Globus pallidus (tissue), 1 donor: ENCODE data around the gene UBA1.

Experiments
- DNase-seq: peaks from one replicate; pipeline ENCODE4 v3.0.0-alpha.2; 2015; ENCODE audit warnings: low spot score

The UBA1 gene

DNA sequence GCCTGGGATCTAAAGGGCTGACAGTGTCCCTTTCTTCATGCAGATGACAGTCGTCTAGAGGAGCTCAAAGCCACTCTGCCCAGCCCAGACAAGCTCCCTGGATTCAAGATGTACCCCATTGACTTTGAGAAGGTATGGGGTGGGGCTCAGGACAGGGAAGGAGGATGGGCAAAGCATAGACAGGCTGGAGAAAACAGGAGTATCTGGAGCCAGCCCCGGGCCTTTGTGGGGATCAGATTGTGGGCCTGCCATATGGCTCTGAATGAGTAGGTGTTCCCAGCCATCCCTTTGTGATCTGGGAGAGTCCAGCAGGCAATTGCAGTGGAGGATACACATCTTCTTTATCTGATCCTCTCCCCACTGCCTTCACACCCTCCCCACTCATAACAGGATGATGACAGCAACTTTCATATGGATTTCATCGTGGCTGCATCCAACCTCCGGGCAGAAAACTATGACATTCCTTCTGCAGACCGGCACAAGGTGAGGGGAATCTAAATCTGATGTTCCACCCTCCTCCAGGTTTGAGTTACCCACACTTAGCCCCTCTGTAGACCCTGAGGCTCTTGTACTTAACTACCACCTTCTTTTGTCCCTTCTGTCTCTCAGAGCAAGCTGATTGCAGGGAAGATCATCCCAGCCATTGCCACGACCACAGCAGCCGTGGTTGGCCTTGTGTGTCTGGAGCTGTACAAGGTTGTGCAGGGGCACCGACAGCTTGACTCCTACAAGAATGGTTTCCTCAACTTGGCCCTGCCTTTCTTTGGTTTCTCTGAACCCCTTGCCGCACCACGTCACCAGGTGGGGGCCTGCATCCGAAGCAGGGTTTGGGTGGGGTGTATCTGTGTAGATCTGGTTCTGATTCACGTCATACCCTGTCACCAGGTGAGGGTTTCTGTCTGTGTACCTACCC, 19.0 kb downstream of the UBA1 start:
- no peak for DNase-seq

DNA sequence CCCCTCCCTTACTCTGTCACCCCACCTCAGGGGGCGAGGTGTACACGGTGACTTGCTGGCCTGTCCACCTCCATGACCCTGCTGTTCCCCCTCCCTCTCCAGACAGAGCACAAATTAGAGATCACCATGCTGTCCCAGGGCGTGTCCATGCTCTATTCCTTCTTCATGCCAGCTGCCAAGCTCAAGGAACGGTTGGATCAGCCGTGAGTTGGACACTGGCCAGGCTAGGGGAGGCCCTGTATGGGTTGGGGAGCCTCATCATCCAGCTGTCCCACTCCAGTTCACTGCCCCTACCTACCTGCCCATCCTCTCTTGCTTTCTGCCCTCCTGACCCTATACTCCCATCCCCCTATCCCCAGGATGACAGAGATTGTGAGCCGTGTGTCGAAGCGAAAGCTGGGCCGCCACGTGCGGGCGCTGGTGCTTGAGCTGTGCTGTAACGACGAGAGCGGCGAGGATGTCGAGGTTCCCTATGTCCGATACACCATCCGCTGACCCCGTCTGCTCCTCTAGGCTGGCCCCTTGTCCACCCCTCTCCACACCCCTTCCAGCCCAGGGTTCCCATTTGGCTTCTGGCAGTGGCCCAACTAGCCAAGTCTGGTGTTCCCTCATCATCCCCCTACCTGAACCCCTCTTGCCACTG, 20.9 kb downstream of the UBA1 start:
- no peak for DNase-seq

DNA sequence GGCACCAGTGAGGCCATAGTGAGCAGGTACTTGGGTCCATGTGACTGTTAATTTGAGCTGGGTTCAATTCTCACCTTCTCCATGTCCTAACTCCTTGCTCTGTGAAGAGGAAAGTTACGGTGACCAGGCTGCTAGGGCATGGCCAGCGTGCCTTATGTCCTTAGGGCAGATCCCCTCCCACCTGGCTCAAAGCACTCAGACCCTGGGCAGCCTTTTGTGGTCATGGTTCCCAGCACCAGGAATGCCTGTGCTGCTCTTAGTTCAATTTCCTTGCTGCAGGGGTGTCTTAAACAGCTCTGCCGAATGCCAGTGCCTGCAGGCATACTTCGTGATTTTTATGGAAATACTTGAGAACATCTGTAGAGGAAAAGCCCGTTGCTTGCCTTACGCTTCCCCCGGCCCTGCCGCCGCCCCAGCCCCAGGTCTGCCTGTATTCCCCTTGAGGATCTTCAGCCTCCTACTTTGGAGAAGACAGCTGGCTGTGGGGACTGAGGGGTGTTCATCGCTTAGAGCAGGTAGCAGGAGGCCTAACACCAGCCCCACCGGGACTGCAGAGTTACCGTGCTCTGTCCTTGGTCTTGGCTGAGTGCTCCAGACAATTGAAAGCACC, 21.8 kb downstream of the UBA1 start:
- no peak for DNase-seq

DNA sequence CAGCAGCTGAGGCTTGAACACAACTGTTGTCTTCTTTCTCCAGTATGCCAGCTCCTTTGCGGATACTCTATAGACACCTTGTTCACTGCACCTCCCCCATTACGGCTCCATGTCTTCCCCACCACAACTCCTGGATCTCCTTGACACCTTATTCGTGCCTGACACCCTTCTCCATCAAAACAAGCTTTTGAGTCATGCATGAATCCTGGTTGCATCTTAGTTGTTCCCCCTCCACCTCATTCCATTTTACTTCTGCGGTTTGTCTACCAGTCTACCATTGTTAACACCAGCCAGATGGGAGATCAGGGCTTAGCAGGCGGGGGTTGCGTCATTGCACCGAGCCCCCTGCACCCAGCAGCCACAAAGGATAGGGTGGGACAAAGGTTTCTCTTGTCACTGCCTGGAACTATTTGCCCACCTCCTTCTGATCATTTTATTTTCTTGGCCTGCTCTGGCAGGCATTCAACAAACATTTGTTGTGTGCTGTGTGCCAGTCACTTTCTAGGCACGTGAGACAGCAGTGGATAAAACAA, 22.8 kb downstream of the UBA1 start:
- no peak for DNase-seq

DNA sequence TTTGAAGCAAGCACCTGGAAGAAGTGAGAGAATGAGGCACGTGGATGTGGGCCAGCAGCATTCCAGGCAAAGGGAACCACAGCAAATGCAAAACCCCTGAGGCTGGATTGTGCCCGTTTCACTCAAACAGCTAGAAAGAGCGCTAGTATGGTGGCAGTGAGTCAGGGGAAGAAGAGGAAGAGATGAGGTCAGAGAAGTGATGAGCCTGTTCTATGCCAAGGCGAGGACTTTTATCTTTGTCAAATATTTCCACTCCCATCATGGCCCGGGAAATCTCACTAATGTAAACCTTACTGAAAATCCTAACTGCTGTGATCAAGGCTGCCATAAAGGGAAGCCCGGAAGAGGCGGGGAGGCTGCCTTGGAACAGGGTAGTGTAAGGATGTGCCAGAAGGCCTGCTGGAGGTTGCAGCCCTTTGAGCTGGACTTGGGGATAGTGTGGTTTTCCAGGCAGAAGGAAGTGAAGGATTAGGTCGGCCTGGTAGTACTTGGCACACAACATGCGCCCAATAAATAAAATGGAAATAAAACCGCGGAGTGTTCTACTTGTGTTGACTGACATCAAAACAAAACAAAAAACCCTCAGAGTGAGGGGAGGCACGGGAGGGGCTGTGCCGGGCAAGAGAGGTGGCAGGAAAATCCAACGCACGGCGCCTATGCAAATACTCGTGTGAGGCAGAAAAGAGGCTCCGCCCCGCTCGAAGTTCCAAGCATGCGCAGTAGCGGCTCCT, 23.7 kb downstream of the UBA1 start:
- no peak for DNase-seq

DNA sequence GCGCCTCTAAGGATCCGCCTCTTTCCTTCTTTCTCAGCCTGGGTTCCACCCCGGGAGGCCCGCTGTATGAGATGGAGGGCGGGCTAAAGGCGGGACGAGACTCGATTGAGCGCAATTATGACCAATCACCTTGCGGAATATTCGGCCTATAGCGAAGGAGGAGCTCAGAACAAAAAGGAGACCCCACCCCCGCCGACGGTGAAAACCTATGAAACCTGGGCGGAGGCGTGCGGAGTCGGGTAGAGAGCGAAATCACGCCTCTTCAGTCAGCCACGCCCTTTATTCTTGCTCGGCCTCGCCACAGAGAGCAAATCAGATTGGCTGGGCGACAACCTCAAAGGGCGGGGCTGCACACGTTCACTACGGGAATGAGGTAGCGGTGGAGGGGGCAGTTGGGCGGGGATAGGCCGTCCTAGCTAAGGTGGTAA, 24.2 kb downstream of the UBA1 start:
- peak; percentile 97 for DNase-seq

DNA sequence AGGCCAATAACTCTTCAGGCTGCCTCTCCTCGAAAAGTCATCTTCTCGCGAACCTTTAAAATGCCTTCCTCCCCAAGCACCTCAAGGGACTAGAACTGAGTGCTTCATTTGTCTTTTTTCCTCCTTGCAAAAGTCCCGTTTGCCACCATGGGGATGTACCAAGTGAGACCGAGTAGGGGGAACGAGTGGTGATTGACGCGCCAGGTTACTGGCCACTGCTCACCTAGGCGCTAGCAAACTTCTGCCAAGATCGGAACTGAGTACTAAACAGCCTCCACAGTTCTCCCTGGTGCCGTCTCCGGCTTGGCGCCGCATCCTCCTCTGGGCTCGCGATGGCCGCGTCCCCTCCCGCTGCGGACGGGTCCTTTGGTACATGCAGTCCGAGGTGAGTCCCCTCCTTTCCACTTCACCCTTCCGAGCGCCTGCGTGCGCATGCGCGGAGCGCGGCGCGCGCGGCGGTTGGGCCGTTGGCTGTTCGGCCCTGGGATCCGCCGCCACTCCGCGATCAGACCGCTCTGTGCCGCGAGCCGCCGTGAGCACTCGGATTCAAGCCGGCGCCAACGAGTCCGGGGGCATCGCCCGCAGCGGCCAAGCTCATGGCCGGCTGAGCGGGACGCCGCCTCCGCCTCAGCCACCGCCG, 24.8 kb downstream of the UBA1 start, which contains the start of gene CDK16:
Gene CDK16 (plus strand): TSS at position 402 of the 640 bp plus-strand sequence. CDS start 4,877 bp downstream, outside the sequence.
- DNase-seq = peak; percentile 74

DNA sequence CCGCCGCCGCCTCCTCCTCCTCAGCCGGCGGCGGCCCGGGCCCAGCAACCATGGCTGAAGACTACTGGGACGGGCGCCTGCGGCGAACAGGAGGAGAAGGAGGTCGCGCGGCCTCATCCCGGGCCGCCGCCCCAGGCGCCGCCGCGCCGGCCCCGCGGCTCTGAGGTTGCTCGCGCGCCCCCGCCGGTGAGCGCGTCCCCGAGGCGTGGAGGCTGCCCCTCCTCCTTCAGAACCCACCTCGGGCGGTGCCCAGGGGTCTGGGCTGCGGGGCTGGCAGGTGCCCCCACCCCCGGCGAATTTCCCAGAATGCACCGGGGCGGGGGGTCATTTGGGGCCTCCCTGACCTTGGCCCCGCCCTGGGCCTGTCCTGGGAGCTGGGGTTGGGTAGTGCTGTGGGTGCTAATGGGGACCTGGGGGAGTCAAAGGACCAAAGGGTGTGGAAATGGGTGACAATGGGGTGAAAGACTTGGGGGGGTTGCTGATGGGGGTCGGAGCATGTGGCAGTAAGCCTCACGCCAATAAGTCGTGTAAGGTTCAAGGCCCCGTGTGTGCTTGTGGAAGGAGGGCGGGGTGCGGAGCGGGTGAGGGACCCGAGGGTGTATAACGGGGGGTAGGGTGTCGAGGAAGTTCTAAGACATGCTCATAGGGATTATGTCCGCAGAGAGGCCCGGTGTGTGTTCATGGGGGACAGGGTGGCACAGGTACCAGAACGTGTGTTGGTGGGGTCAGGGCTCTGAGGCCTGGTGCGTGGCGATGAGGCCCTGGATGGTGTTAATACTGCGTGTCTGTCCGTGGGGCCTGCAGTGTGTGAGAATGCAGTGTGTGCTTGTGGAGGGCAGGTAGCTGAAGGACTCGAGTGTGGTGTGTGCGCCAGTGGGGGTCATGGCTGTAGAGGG, 25.5 kb downstream of the UBA1 start:
- DNase-seq = no peak

DNA sequence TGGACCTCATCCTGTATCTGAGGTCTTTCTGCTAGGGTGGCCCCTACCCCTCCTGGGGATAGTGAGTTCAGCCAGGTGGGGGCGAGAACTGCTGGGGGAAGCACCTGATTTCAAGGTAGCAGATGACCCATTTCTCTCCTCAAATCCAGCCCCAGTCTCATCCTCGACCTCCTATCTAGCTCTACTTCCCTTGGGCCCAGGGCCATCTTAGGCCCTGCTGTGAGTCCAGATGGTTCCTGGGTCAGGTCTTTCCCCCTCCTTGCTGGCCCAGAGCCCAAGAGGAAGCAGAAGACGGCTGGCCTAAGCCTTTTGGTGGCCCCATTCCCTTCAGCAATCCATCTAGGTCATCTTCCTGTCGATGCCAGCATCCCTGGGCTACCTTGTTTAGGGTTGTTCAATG, 28.1 kb downstream of the UBA1 start:
- no peak for DNase-seq

DNA sequence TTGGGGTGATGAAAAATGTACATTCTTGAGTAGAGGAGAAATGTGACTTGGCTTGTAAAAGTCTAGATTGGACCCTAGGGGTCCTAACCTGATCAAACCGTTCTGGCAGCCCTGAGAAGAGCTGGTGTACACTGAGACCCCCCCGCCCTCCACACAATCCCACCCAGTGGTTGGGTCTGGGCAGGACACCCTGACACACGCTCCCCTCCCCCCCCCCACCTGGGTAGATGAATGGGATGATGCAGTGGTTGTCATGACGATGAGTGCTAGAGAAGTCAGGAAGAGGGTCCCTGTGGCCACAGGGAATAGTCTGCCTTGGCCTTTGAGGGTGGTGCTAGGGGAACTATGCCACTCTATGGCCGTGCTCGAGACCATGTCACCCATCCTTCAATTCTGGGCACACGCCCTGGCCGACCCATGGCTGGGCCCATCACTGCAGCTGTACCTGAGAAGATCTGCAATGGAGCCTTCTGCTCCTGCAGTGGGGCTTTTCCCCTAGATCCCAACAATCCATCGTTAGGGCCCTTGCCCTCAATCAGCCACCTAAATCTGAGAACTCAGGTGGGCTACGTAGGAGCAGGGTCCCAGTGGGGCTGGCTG, 29.2 kb downstream of the UBA1 start:
- no peak for DNase-seq

DNA sequence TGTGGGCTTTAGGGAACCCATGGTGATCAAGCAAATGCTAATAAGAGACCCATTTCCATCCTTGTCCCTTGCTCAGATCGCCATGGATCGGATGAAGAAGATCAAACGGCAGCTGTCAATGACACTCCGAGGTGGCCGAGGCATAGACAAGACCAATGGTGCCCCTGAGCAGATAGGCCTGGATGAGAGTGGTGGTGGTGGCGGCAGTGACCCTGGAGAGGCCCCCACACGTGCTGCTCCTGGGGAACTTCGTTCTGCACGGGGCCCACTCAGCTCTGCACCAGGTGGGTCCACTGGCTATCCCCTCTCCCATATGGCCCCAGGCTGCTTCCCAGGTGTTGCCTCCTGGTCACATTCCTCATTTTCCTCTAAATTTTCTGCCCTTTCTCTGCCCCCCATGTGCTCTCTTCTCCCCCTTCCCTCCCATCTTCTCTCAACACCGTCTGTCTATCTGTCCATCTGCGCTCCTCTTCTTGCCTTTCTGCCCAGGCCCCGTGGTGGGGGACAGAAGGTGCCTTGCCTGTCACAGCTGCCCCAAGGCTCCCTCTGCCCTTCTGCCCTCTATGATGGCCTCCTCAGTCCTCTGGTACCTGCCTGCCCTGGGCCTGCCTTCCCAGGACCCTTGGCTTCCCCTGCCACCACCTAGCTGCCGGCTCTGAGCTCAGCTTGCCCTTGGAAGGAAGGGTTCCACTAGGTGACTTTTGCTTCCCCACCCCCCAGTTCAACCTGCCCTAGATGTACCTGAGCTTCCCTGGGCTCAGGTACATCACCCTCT, 30.0 kb downstream of the UBA1 start:
- DNase-seq = no peak

DNA sequence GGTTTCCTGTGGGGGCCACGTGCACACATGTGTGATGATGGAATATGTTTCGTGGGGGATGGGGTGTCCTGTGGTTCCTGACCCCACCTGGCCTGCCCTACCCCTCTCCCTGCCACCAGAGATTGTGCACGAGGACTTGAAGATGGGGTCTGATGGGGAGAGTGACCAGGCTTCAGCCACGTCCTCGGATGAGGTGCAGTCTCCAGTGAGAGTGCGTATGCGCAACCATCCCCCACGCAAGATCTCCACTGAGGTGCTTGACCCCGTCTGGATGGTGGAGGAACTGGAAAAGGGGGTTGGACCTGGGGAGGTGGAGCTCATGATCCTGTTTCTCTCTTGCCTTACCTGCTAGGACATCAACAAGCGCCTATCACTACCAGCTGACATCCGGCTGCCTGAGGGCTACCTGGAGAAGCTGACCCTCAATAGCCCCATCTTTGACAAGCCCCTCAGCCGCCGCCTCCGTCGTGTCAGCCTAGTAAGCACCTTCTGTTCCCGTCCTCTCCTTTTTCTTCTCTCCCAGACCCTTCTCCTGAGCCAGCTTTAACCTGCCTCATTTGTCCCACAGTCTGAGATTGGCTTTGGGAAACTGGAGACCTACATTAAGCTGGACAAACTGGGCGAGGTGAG, 30.8 kb downstream of the UBA1 start:
- no peak for DNase-seq

DNA sequence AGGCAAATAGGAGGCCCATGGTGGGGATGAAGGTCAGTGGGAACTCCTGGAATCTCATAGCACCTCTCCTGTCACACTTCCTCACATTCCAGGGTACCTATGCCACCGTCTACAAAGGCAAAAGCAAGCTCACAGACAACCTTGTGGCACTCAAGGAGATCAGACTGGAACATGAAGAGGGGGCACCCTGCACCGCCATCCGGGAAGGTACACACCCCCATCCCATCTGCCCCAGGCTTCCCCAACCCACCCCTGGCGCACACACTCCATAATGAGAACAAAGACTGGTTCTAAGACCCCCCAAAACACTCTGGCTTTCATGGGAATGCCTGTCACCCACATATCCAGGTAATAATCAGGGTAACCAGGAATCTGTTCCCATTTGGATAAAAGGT, 31.3 kb downstream of the UBA1 start:
- no peak for DNase-seq

DNA sequence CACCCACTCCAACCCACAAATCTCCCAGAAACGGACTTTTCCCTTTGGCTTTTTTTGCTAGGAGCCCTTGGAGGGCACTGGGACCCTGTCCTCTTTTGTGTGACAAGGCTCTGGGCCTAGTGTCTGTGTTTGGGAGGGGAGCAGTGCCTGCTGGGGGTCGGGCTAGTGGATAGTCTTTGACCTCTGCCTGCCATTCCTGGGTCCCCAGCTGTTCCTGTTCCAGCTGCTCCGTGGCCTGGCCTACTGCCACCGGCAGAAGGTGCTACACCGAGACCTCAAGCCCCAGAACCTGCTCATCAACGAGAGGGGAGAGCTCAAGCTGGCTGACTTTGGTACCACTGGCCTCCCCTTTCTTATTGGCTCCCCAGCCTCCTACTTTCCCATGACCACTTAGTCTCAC, 32.4 kb downstream of the UBA1 start:
- no peak for DNase-seq

DNA sequence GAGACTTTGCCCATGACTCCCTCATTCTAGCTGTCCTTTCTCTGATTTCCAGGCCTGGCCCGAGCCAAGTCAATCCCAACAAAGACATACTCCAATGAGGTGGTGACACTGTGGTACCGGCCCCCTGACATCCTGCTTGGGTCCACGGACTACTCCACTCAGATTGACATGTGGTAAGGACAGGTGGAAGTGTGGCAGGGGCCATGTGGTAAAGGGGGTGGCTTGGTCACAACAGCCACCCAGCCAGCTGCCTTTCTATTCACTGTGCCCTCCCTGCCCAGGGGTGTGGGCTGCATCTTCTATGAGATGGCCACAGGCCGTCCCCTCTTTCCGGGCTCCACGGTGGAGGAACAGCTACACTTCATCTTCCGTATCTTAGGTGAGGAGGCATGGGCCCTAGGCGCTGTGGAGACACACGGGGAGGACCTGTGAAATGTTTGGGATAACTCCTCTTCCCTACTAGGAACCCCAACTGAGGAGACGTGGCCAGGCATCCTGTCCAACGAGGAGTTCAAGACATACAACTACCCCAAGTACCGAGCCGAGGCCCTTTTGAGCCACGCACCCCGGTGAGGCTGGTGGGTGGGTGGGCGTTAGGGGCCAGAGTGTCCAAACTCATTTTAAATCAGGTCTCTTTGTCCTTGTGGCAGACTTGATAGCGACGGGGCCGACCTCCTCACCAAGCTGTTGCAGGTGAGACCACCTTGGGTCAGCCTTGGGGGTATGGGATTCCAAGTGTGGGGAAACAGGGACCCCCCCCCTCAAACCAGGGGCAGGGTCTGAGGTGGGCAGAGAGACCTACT, 33.1 kb downstream of the UBA1 start:
- no peak for DNase-seq

DNA sequence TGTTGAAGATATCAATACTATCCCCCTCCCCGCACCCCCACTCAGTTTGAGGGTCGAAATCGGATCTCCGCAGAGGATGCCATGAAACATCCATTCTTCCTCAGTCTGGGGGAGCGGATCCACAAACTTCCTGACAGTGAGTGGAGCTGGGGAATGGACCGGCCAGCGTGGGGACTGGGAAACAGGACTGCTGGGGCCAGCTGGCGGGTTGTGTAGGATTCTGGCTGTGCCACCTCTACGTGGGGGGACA, 33.6 kb downstream of the UBA1 start:
- no peak for DNase-seq

DNA sequence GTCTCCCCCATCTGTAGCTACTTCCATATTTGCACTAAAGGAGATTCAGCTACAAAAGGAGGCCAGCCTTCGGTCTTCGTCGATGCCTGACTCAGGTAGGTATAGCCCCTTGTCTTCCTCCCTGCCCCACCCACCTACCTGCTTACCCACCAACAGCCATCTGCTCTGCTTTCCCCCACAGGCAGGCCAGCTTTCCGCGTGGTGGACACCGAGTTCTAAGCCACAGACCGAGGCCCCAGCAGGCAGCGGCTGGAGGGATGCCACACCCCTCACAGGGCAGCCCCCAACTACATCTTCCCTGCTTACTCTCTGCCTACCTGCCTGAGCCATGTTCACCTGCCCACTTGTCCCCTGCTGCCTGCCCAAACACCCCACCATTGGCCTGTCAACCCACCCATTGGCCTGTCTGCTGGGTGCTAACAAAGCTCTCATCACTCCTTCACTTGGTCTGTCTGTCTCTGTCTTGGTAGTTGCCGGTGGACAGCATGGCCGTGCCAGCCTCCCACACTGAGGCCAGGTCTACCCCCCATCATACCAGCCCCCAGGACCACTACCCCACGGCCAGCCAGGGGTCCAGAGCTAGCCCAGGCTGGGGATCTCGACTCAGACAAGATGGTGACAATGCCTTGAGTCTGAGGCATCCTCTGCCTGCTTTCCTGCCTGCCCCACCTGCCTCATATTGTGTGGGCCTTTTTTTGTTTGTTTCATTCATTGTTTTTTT, 35.1 kb downstream of the UBA1 start:
- no peak for DNase-seq

DNA sequence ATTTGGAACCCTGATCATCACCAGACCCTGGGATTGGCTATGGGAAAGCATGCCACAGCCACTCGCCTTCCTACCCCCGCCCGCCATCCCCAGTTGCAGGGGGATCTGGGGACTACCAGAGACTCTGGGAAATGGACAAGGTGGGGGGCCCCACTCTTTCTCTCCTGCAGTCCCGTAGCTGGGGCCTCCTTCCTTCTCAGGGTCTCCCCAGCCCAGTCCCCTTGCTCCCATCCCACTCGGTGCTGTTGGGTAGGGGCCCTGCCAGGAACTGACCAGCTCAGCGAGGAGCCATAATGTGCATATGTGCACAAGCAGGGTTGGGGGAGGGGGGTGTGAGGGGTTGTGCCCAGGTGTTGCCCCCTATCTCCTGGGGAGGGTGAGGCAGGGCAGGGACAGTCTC, 35.8 kb downstream of the UBA1 start:
- DNase-seq = no peak
